ENCODE measurements around the gene MUCL1.

The MUCL1 gene

DNA sequence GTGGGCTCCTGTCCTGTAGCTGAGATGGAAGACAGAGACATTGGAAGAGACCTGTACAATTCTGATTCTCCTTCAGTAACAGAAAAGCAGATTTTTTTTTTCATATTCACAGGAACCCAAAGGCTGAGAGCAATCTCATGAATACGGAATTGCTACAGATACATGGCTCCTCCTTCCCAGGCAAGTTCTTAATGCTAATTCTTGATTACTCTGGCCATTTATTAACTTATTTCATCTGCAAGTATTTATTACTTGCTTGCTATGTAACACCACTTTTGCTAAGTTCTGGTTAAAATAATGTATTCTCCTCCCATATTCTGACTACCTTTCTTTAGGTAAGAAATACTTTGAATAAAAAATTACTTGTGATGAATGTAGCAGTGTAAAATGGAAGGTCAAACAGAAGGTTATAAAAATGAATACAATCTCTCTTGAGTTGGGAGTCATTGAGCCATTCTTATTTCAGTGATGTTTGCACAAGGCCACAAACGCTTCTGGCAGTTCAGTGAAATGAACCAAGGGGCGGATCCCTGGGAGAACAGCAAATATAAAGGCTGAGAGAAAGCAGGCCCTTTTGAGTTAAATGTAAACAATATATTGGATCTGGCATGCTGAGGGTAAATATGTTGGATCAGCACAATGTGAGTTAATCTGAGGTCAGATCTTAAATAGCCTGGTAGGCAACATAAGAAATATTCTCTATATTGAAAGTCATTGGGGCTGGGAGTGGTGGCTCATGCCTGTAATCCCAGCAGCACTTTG is 37.6 kb downstream of the MUCL1 start:
- no peak for DNase-seq (ENCODE audit: low read depth)
